ENCODE results near the gene KCNJ12. TPM values are rescaled to one million over a fixed set of nuclear protein-coding genes. Genes with fewer than 3 reads are reported as not detected.
"Not testable (repeated sequence)": the region's sequence is repeated elsewhere in the genome, so short reads cannot be mapped to it uniquely, and the experiment has no call there.

KCNJ12 gene
- total RNA-seq, 2 experiments from 2014 or later = not detected

DNA sequence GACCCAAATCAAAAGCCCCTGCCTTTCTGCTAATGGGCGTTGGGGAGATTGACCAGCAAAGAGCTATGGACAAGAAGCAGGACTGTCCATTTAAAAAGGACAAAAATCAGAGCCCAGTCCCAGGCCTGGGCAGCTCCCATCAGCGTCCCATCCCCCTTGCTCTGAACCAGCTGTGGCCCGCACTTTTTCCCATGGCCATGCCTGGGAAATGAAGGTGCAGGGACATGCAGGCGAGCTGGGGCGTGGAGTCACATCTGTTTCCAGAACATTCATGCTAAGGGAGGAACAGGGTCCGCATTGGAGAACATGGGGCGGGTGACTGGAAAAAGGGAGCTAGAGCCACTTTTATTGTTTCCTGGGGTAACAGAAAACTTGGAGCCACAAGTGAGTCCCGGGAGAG, 50.7 kb downstream of the KCNJ12 start:
- POLR2A ChIA-PET; H3K27ac Mint-ChIP-seq; H3K4me1 Mint-ChIP-seq; ATAC-seq (ENCODE audit: low read depth); H3K9me3 Mint-ChIP-seq; H3K4me3 Mint-ChIP-seq; H3K27me3 Mint-ChIP-seq; DNase-seq; H3K36me3 Mint-ChIP-seq: not testable (repeated sequence)

GRCh38 chr17:21427727-21428126, 51.6 kb downstream of the KCNJ12 start:
- POLR2A ChIA-PET; DNase-seq; H3K36me3 Mint-ChIP-seq; H3K4me3 Mint-ChIP-seq; H3K27ac Mint-ChIP-seq; ATAC-seq (ENCODE audit: low read depth); H3K4me1 Mint-ChIP-seq; H3K27me3 Mint-ChIP-seq; H3K9me3 Mint-ChIP-seq: not testable (repeated sequence)

DNA sequence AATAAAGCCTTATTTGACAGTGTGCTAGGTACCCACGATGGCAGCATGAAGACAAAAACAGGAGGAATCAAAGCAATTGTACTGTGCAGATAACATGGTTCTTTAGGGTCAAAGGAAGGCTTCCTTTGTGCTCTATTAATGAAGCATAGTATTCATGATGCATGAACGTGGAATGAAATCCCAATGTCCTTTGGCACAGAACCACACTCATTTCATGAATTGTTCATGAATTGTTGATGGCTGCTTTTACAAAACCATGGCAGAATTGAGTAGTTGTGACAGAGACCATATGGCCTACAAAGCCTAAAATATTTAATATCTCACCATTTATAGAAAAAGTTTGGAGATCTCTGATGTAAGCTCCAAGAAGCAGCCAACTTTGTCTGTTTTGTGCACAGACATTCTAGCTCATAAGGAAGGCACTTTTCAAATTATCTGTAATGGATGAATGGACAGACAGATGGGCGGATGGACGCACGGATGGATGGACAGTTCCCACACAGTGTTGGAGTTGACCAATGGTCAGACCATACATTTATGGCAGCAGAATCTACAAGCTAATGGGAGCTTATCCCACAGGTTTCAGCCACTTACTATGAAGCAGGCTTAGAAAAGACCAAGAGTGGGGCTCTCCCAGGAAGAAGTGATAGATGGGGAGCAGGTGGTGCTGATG, 52.7 kb downstream of the KCNJ12 start:
- ATAC-seq (ENCODE audit: low read depth); POLR2A ChIA-PET; H3K27ac Mint-ChIP-seq; H3K27me3 Mint-ChIP-seq; DNase-seq; H3K4me1 Mint-ChIP-seq; H3K36me3 Mint-ChIP-seq; H3K9me3 Mint-ChIP-seq; H3K4me3 Mint-ChIP-seq: not testable (repeated sequence)

- POLR2A ChIA-PET, H3K27ac Mint-ChIP-seq: not testable (repeated sequence)
These were observed 53.9 kb downstream of the KCNJ12 start for GRCh38 chr17:21429921-21430628.

DNA sequence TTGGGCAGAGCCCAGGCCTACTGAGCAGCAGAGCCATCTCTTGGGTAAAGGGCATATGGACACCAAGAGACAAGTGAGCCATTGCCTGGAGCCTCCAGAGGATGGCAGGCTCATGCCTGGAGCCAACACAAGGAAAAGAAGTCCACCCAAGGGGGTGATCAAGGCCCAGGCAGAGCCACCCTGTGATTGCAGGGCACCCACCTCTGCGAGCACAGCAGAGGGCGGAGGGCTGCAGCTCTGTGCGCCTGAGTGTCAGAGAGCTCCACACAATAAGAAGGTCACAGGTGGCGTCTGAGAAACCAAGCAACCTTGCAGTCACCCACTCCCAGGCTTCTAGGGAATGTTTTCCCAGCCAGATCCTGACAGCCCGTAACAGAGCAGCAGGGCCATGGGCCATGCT, 57.8 kb downstream of the KCNJ12 start:
- H3K9me3 Mint-ChIP-seq; H3K4me3 Mint-ChIP-seq; H3K27me3 Mint-ChIP-seq; H3K4me1 Mint-ChIP-seq; DNase-seq; H3K27ac Mint-ChIP-seq; POLR2A ChIA-PET; ATAC-seq (ENCODE audit: low read depth); H3K36me3 Mint-ChIP-seq: not testable (repeated sequence)

More at GRCh38 chr17:21429921-21430628, 53.9 kb downstream of the KCNJ12 start:
- H3K27me3 Mint-ChIP-seq; H3K4me1 Mint-ChIP-seq; H3K9me3 Mint-ChIP-seq; ATAC-seq (ENCODE audit: low read depth); H3K4me3 Mint-ChIP-seq; H3K36me3 Mint-ChIP-seq; DNase-seq: not testable (repeated sequence)

GRCh38 chr17:21434976-21435375, 58.8 kb downstream of the KCNJ12 start:
- H3K4me1 Mint-ChIP-seq; H3K36me3 Mint-ChIP-seq; DNase-seq; H3K4me3 Mint-ChIP-seq; H3K9me3 Mint-ChIP-seq; POLR2A ChIA-PET; H3K27me3 Mint-ChIP-seq; H3K27ac Mint-ChIP-seq; ATAC-seq (ENCODE audit: low read depth): not testable (repeated sequence)

DNA sequence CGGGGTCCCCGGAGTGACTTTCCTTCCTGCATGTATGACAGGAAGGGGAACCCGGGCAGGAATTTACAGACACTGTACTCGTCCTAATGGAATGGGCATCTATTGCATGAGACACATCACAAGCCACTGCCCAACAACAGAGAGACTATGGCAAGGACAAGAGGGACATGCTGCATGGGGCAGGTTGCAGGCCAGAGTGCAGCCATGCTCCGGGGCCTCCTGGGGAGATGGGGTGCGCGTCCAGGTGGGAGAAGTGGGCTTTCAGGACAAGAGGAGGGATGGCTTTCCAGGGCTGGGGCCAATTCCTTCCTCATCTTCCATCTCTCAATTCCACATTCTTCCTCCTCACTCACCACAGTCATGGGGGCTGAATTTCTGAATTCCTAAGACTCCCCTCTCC, 60.3 kb downstream of the KCNJ12 start:
- ATAC-seq (ENCODE audit: low read depth); H3K36me3 Mint-ChIP-seq; POLR2A ChIA-PET; H3K27ac Mint-ChIP-seq; H3K4me3 Mint-ChIP-seq; DNase-seq; H3K4me1 Mint-ChIP-seq; H3K9me3 Mint-ChIP-seq; H3K27me3 Mint-ChIP-seq: not testable (repeated sequence)

DNA sequence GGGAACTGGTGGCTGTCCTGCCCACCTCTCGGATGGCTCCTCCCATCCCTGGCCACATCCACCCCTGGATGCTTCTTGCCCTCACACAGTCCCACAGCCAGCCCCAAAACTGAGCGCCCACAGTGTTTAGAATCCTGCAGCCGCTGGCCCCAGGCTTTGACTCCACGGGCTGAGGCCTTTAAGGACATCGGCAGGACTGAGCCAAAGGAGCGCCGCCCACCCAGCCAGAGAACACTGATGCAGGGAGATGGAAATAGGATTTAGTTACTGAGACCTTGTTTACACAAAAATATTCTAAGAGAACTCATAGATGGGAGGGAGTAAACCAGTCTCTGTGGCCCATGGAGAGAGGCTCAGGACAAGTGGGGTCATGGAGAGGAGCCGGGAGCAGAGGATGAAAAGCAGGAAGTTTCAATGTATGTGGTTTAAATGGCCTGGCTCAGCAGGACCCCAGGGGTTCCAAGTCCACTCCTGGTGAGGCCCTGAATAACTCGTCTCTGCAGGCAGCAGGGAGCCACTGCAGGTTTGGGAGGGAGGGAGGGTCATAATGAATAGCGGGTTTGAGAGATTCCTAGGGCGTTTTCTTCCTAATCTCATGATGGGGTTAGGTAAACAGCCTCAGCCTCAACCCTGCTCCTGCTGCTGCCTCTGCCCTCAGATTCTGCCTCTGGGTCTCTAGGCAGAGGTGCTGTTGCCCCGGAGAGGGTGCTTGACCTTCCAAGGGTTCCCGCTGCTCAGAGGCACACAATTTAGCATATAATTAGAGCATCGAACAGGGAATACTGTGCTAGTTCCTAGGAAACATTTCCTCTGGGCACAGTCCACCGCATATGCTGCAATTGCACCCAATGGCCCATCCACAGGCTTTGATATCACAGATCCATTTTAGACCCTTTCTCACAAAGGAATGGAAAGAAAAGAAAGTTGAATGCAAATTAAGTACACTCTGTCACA, 61.0 kb downstream of the KCNJ12 start:
- H3K9me3 Mint-ChIP-seq; DNase-seq; H3K4me1 Mint-ChIP-seq; ATAC-seq (ENCODE audit: low read depth); H3K4me3 Mint-ChIP-seq; H3K27me3 Mint-ChIP-seq; POLR2A ChIA-PET; H3K36me3 Mint-ChIP-seq; H3K27ac Mint-ChIP-seq: not testable (repeated sequence)

DNA sequence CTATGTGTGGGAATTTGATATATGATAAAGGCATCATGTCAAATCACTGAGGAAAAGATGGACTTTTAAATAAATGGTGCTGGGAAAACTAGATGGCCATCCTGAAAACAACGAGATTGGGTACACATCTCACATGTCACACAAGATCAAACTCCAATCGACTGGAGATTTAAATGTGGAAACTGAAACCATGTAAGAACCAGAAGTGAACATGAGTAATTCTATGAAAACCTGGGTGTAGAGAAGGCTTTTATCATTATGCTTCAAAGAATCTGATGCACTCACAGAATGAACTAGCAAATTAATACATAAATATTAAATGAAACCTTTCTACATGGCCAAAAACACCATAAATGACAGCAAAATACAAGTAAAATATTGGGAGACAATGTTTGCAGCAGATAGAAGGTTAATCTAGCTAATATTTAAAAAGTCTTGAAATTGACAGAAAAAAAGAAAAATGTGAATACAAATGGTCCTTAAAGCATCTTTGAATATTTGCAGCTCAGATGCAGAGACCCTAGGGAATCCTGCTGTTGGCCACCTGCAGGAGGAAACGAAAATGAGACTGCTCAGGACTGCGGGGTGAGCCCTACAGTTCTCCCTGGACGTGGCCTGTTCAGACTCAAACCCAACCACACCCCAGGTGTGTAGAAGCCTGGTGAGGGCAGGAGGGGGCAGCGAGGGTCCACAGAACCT, 62.3 kb downstream of the KCNJ12 start:
- POLR2A ChIA-PET; ATAC-seq (ENCODE audit: low read depth); DNase-seq; H3K27me3 Mint-ChIP-seq; H3K36me3 Mint-ChIP-seq; H3K9me3 Mint-ChIP-seq; H3K4me1 Mint-ChIP-seq; H3K27ac Mint-ChIP-seq; H3K4me3 Mint-ChIP-seq: not testable (repeated sequence)

- DNase-seq; H3K27ac Mint-ChIP-seq; H3K4me3 Mint-ChIP-seq; H3K36me3 Mint-ChIP-seq; H3K4me1 Mint-ChIP-seq; H3K9me3 Mint-ChIP-seq; ATAC-seq (ENCODE audit: low read depth); POLR2A ChIA-PET; H3K27me3 Mint-ChIP-seq: not testable (repeated sequence)
These were observed 62.8 kb downstream of the KCNJ12 start for GRCh38 chr17:21439015-21439336.

GRCh38 chr17:21445091-21445650, 69.0 kb downstream of the KCNJ12 start:
- Mint-ChIP-seq H3K4me1 (peaks cover 1% of the 10 kb centered on the region), H3K27ac (no peak overlapping the region), H3K4me3 (no peak overlapping the region), H3K36me3 (no peaks in the 10 kb centered on the region), H3K27me3 (peaks cover 4% of the 10 kb centered on the region), H3K9me3 (peaks cover 4% of the 10 kb centered on the region)
- ATAC-seq (ENCODE audit: low read depth) (no peak), DNase-seq (no peak)
- POLR2A ChIA-PET = no interaction called here

- POLR2A ChIA-PET; H3K9me3 Mint-ChIP-seq; H3K4me3 Mint-ChIP-seq; ATAC-seq (ENCODE audit: low read depth); DNase-seq; H3K36me3 Mint-ChIP-seq; H3K4me1 Mint-ChIP-seq; H3K27ac Mint-ChIP-seq: not testable (repeated sequence)
- peaks cover 16% of the 10 kb centered on the region for H3K27me3 Mint-ChIP-seq
These were observed 71.4 kb downstream of the KCNJ12 start for GRCh38 chr17:21447552-21447951.

- H3K9me3 Mint-ChIP-seq; H3K27ac Mint-ChIP-seq; POLR2A ChIA-PET; H3K36me3 Mint-ChIP-seq; H3K4me3 Mint-ChIP-seq; DNase-seq; ATAC-seq (ENCODE audit: low read depth); H3K4me1 Mint-ChIP-seq: not testable (repeated sequence)
- peaks cover 23% of the 10 kb centered on the region for H3K27me3 Mint-ChIP-seq
These were observed 73.7 kb downstream of the KCNJ12 start for GRCh38 chr17:21449891-21450290.

Measured in activated naive CD8-positive, alpha-beta T cell treated with anti-CD3 and anti-CD28 coated beads, Interleukin-2, amount 10 ng/mL, durations not matched to agents 7 days and 5 days (primary cell).